ENCODE data around the gene UBXN11. TPM values are rescaled to one million over a fixed set of nuclear protein-coding genes. Genes with fewer than 3 reads are reported as not detected.
"Not testable (repeated sequence)": the region's sequence is repeated elsewhere in the genome, so short reads cannot be mapped to it uniquely, and the experiment has no call there.

Gene UBXN11
- total RNA-seq, 1 donor from 2014 or later, result 21.3 TPM

DNA sequence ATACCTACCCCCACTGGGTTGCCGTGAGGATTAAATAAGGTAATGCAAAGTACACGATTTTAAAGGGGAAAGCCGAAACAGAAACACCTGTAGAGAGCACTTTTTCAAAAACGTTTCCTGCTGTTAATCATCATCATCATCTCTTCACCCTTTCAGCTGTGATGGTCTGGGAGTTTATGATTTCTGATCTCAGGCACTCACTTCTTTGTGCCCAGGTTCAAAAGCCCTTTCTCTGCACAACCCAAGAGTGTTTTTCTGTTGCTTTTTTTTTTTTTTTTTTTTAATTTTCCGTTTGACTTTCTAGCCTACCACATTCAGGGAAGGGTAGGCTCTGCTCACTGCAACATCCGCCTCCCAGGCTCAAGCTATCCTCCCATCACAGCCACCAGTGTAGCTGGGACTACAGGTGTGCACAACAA is 936 bp upstream of the UBXN11 start:
- no peak for DNase-seq (ENCODE audit: low spot score)

DNA sequence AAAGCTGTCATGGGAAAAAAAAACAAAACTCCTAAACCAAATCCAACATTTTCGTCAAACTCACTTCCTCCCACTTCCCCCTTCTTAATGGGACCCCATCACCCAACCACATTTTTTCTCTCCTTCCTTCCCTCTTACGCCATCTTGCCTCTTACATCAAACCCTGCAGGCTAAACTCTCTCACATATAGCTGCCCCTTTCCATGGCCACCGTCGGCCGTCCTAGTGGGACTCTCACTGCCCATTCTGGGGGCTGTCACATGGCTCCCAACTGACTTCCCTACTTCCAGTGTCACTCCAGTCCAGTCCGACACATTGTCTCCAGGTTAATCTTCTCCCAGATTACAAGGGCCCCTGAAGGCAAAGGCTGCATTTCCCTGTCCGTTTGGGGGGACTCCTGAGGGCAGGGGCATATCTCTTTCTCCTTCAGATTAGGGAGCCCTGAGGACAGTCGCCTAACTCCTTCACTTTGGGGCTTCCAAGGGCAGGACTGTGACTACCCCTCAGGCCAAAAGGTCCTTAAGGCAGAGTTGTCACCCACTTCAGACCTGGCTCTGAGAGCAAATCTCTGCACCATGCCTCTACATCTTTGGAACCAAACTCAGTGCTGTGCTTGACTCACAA is 658 bp downstream of the UBXN11 start:
- DNase-seq (ENCODE audit: low spot score), result no peak

DNA sequence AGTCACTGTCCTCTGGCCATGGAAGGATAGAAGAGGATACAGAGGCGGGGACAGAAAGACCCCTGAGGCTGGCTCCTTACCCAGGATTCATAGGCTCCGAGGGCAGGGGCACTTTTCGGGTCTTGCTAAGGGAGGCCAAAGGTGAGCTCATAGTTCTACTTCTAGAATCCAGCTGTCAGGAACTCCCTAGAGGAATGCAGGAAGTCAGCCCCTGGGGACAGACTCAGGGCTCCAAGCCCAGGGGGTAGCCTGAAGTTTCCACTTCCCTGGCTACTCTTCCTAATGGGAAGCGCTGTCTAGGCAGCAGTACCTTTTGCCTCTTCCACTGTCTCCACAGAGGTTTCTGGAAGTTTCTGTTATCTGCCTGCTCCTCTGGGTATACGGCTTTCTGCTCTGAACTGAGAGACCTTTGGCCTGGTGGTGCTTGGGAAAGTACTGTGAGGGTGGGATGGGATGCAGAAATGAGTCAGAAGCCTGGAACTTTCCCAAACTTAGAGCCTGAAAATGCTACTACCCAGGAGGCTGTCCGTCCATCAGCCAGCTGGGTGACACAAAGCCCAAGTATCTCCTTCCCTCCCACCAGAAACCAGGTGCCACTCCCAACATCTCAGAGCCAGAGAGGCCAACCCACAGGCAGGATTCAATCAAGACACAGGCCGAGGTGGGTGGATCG is 3.6 kb downstream of the UBXN11 start:
- no peak for DNase-seq (ENCODE audit: low spot score)

DNA sequence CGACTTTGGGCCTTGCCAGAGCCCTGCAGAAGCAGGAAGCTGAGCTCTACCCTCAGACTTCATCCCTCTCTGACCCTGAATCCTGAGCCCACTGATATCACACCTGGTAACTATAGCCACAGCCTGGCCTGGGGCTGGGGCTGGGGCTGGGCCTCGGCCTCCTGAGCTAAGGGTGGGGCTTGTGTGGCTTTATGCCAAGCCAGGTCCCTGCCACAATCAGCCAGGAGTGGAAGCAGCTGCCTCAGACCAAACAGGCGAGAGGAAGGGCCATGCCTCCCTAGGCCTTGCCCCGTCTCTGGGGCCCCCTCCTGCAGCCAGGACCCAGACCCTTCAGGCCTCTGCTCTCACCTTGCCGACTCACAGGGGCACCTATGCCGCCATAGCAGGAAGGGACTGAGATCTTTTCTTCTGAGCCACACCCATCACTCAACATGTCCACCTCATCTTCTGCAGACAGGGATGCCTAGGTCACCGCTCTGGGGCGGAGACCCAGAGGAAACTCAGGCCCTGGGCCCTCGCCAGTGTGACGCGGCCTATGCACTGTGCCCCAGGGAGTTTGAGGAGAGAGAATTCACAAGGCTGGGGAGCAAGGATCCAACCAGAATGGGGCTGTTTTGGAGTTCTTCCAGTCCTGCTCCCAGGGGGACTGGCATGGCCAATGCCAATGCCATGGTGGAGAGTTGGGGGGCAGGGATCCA is 5.7 kb downstream of the UBXN11 start:
- DNase-seq (ENCODE audit: low spot score), result no peak

DNA sequence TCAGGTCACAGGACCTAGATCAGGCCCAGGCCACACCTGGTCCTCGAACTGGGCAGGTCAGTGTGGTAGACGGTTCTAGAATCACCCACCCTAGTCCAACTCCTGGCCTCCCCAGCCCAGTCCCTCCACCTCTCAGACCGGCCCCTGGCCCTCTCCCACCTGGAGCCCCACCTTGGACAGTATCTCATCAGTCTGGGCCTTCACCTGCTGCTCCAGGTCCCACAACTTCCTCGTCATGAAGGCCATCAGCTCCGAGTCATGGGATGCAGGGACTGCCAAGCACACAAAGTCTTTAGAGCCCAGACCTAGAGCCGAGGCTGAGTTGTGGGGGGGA is 8.7 kb downstream of the UBXN11 start:
- DNase-seq (ENCODE audit: low spot score), result no peak

DNA sequence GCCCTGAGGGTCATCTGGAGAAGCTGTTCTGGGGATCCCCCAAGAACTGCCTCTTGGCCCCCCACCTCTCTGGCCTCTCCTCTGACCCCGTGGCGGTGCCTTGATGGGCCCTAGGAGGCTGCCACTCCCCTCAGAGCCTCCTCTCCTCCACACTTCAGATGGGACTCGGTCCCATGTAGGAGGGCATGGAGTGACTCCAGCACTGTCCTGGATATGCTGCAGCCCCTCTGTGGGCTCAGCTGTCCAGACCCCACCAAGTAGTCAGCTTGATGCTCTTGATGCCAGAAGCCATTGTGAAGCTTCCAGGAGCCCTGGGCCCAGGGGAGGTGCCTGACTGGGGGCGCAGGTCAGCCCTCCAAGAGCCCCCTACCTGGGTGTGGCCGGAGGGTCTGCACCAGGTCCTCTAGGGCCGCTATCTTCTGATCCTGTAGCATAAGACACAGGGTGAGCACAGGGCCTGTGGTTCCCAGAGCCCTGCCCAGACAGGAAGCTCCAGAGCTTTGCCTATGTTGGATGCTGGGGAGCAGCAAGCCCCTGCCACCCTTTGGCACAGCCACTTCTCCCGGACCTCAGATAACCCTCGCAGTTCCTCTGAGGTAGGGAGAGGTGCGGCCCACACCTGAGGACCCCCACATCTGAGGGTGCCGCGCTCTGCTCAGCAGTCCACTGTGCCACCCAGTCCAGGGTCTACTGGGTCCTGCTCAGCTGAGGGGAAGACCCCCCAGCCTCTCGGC is 9.2 kb downstream of the UBXN11 start:
- DNase-seq (ENCODE audit: low spot score), result no peak

DNA sequence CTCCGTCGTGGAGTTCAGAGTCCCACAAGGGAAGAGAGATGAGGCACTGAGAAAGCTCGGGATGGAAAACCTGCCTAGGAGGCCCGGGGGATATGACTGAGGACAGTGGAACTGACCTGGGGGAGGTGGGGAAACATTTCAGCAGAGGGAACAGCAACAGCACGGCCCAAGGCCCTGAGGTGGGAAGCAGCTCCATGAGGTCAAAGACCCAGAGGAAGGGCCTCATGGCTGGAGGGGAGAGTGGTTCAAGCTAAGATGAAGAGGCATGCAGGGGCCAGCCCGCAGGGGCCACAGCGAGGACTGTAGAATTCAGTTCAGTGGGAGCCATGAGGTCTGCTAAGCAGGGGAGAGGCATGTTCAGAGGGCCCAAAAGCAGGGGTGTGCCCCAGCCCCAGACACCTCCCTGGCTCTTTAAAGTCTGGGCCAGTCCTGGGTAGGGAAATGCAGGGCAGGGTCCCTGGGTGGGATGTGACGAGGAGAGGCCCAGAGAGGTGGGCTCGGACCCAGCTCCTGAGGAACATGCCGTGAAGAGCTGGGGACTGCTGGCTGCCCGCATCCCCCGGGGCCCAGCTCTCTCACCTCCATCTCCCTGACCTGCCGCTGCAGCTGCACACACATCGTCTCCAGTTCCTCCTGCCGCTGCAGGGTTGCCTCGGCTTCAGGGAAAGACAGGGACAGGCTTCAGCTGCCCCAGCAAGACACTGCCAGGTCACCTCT is 9.9 kb downstream of the UBXN11 start:
- no peak for DNase-seq (ENCODE audit: low spot score)

DNA sequence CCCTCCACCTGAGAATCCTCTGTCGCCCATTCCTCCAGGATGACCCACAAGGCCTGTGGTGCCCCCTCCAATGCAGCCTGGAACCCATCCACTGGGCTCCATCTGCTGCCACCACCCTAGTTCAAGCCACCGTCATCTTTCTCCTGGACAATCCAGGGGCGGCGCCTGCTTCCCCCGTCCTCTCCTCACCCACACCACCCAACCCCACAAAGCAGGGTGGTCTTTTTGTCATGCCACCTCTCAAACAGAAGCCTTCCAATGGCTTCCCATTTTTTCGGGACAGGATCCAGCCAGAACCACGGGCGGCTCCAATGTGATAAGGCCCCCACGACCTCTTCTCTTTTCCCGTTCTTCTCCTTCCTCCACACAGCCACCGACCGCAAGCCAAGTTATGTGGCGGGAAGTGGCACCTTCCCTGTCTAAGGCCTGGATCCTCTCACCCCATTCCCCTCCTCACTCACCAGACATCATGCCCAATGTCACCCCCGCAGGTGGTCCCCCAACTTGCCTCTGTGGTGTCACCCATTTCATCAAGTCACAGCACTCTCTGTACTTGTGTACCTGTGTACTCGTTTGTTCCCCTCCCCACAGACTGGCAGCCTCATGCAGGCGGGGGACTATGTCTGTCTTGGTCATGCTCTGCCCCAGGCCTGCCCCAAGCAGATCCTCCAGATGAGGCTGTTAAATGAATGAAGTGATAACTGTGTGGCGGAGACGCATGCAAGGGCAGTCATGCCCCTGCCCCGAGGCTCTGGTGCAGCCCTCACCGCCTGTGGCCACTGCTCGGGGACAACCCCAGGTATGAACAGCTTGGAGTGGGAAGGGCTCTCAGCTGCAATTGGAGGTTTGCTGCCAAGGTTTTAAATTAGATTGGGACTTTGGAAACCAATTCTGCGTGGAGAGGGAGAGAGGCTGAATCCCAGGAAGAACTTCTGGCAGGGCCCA is 11.0 kb downstream of the UBXN11 start:
- no peak for DNase-seq (ENCODE audit: low spot score)

DNA sequence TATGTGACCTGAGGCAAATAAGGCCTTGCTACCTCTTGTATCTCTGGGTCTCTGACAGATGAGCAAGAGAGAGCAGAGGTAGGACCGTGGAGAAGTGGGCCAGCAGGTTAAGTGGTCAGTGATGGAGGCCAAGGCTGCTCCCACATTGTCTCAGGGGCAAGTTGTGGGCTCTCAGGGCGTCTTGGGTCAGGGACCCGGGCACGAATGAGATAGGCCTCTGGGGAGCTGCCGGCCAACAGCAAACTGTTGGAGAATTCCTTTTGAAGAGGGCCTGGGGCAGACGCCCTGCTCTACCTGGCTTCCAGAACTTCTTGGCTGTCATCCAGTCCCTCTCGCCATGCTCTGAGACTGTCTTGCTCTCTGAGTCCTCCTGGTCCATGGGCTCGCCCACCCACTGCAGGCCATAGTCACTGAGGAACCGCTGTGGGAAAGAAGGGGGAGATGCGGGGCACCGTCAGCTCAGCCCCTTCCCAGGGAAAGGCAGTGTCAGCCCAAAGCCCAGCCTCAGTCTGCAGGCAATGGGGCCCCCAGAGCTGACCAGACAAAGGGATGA is 12.4 kb downstream of the UBXN11 start:
- no peak for DNase-seq (ENCODE audit: low spot score)

DNA sequence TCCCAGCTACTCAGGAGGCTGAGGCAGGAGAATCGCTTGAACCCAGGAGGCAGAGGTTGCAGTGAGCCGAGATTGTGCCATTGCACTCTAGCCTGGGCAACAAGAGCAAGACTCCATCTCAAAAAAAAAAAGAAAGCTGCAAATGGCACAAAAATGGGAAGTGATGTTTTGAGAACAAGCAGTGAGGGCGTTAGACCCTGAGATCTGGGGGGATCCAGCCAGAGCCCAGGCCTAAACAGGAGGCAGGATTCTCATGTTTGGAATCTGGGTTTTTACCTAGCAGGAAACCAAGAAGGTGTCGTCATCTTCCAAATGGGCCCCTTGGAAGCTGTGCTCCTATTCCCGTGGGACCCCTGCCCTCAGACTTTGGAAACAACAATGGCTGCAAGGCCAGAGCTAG is 13.7 kb downstream of the UBXN11 start:
- not testable (repeated sequence) for DNase-seq (ENCODE audit: low spot score)

DNA sequence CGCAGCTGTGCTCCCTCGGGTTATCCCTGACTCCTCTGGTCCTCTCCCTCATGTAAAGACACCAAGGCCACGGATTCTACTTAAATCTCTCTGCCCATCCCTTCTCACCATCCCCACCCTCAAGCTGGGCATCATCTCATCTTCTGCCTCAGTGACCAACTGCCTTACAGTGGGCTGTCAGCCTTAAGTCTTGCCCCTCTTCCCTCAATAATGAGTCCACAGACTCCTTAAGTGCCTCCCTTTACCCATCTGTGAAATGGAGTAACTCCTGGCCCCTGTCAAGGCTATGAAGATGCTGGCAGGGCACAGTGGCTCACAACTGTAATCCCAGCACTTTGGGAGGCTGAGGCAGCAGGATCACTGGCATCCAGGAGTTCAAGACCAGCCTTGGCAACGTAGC is 14.5 kb downstream of the UBXN11 start:
- no peak for DNase-seq (ENCODE audit: low spot score)

DNA sequence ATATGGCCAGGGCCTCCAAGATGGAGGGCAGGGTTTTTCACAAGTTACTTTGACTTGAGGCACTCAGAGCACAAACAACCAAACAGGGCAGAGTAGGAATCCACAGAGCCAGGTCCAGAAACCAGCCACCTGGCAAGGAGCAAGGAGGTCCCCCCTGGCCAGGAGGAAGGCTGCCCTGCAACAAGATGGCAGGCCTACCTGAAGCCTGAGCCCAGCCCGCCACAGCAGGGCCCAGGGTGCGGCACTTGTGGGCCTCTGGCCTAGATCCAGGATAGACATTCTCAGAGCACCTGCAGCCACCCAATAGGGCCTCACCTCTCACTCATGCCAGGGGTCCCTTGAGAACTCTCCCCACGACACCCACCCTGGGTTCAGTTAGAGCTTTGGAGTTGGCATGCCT is 15.0 kb downstream of the UBXN11 start:
- DNase-seq (ENCODE audit: low spot score), result no peak

DNA sequence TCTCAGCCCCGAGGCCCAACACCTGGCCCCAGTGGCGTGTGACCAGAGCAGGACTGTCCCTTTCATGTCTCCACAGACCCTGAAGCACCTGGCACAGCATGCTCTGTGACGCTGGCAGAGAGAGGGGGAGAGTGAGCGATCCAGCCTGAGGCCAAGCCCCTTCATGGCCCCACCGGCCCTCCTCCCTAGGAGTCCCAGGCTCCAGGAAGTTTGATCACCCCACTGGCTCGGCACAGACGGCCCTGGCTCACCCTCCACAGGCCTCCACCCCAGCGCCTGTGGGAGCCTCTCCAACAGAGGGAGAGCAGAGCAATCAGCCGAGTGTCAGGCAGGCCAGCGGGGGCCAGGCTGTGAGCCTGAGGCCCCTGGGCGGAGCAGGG is 15.6 kb downstream of the UBXN11 start:
- no peak for DNase-seq (ENCODE audit: low spot score)

DNA sequence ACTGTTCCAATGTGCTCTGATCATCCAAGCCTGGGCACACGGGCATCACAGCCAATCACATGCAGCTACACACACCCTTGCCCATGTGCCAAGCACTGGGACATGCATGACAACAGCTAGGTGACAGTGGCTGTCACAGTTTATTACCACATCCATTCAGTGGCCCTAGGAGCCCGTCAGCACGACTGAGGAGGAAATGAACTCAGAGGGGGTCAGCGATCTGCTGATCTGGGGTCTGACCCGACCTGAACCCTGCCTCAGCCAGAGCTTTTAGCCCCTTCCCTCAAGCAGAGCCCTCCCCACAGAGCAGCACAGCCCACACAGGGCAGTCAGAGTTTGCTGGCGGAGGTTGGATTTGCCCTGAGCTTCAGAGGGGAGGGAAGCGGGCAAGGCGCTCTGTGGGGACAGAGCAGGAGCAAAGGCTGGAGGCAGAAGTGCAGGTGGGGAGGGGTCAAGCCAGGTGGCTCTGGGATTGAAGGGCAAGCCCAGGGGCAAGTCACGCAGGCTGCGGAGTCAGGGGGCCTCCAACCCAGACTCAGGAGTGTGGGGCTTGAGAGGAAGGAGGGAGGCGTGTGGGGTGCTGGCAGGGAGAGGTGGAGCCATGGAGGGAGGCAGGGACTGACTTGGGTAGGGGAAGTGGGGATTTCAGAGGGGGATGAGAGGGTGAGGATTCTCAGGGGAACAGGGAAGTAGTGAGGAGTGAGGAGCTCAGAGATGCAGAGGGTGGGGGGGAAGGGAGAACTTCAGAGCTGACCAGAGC is 16.1 kb downstream of the UBXN11 start:
- no peak for DNase-seq (ENCODE audit: low spot score)

DNA sequence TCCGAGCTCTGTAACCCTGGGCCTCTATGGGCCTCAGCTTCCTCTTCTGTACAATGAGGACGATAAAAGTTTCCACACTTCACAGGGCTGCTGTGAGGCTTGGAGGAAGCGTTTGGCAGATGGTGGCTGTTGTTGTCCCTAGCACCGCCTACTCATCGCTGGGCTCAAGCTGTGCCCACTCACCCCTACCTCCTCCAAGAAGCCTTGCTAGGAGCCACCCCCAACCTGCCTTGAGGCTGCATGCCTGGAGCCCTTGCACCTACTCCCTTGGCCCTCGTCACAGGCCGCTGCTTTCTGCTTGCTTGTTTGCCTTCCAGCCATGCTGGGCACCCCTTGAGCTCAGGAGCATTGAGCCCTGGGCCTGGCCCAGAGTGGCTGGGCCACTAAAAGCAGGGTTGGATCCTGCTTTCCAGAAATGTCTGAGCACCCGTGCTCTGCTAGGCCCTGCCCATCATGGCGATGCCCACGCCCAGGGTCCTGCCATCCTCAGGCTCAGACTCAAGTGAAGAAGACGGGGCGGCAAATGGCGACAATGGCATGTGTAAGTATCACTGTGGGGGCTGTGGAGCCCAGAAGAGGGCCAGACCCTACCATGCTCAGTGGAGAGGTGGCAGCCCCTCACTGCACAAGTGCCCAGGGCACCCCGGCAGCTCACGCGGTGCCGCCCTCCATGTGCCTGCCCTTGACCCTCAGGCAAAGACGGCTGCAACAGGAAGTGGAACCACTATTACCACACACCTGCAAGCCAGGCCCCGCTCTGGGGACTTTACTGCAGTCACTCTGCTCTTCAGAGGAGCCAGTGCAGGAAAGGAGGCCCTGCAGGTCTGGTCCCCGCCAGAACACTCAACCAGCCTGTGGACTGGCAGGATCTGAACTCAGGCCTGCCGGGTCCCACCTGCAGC is 17.0 kb downstream of the UBXN11 start:
- DNase-seq (ENCODE audit: low spot score), result no peak

DNA sequence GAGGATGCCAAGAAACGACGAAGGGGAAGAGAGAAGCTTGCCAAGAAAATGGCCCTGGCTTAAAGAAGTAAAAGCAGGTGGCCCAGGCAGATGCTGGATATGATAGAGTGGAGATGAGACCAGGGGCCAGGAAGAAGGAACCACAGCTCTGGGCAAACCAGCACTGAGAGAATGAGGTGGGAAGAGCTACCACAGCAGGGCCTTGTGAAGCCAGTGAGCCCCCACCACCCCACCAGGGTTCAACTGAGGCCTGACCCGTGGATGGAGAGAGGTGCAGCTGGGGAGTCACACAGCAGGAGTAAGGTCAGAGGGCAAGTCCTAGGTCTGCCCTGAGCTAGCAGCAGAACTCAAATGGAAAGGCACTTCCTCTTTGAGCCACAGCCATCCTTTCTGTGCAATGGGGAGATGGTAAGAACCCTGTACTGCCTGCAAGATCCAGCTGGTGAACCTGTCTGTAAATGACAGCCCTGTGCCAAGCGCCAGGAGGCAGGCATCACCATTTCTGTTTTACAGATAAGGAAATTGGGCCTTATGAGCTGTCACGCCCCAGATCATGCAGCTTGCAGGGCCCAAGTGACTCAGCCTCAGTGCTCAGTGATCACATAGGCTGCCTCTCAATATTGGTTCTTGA is 18.0 kb downstream of the UBXN11 start:
- DNase-seq (ENCODE audit: low spot score), result no peak

DNA sequence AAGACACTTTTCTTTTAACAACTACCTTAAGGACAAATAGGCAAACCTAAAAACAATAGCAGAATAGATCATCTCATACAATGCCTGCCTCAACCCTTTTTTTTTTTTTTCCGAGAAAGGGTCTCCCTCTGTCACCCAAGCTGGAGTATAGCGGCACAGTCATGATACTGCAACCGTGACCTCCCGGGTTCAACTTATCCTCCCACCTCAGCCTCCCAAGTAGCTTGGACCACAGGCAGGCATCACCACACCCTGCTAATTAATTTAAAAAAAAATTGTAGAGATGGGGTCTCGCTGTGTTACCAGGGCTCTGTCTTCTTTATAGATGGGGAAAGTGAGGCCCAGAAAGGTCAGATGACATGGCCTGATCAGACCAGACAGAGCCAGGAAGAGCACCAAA is 18.6 kb downstream of the UBXN11 start:
- no peak for DNase-seq (ENCODE audit: low spot score)

DNA sequence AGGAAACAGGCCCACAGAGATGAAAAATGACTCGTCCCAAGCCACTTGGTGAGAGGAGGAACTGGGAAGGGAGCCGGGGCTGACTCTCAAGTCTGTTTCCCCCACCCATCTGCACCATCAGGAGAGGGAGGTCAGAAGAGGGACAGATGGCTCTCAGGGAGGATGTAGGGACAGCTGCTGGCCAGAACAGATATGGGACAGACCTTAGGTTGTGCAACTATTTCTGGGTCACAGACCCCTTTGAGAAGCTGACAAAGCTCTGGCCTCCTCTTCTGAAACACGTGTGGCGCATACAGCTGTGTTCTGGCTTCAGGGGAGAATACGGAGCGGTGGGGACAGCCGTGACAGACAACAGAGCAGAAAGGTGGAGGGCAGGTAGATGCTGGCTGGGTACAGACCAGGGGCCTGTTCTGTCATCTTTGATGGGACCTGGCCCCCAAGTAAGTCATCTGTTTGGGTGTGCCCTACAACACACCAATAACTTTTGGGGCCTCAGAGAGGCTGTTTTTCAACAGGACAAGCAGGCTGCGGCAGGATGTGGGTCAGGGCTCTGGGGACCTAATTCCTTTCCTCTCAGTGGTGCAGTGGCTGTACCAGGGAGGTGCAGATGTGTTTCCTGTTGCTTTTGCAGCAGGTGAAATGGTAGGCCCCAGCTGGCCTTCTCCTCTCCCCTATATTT is 19.3 kb downstream of the UBXN11 start:
- no peak for DNase-seq (ENCODE audit: low spot score)
